IMR-90 (cell line): ENCODE data around the gene IER5L. TPM values are rescaled to one million over a fixed set of nuclear protein-coding genes. Genes with fewer than 3 reads are reported as not detected.
A peak's percentile ranks its signal among the peaks of the same experiment; 100 is the strongest.

Source experiments
- ATAC-seq: fragments of 200-7000 bp; cut with Tn5 transposase; 2 replicates; pipeline ENCODE4 v1.9.1; 2020; ENCODE audit warnings: low read depth, mild to moderate bottlenecking, moderate library complexity
- BruUV-seq: library from RNA; stranded (reverse); fragments of 400-500 nt; replicated peaks from 2 replicates; lab custom pipeline; 2021; lab: Mats Ljungman, UMichigan
- CTCF ChIA-PET: fragments of 300-600 bp; formaldehyde crosslinking; extraction: SDS; loops from one replicate; lab custom pipeline; 2021; ENCODE audit warnings: antibody characterized with exemption; lab: Yijun Ruan, JAX
- POLR2A ChIA-PET: fragments of 300-600 bp; sonication (Branson Sonifier 250); formaldehyde crosslinking; loops from one replicate; lab custom pipeline; 2022; ENCODE audit warnings: antibody characterized with exemption; ENCODE audit not compliant: unreplicated experiment; lab: Charles Lee
- DNase-seq: peaks from one replicate; pipeline ENCODE4 v3.0.0; 2013
- H2AFZ ChIP-seq: replicated peaks from 2 replicates; pipeline ENCODE3; 2013; ENCODE audit warnings: low read length, mild to moderate bottlenecking; ENCODE audit not compliant: poor library complexity
- H2AK5ac ChIP-seq: 2 replicates; pipeline ENCODE4 v1.6.1; 2013; ENCODE audit warnings: low read depth, low read length, inconsistent platforms
- H2AK9ac ChIP-seq: replicated peaks from 2 replicates; pipeline ENCODE3; 2013; ENCODE audit warnings: mild to moderate bottlenecking, low read depth, low read length, moderate library complexity; ENCODE audit not compliant: poor library complexity
- H2BK120ac ChIP-seq: 2 replicates; pipeline ENCODE4 v1.6.1; 2013; ENCODE audit warnings: low read depth, low read length, inconsistent platforms
- H2BK15ac ChIP-seq: 3 replicates; pipeline ENCODE4 v1.6.1; 2013; ENCODE audit warnings: low read depth, low read length, inconsistent platforms
- H2BK20ac ChIP-seq: 2 replicates; pipeline ENCODE4 v1.6.1; 2013; ENCODE audit warnings: low read depth, mild to moderate bottlenecking, inconsistent platforms, low read length, moderate library complexity
- H2BK5ac ChIP-seq: 2 replicates; pipeline ENCODE4 v1.6.1; 2013; ENCODE audit warnings: mild to moderate bottlenecking, low read depth, low read length, inconsistent platforms; ENCODE audit not compliant: poor library complexity, severe bottlenecking
- H3K14ac ChIP-seq: replicated peaks from 2 replicates; pipeline ENCODE4 v1.6.1; 2013; ENCODE audit warnings: low read depth, low read length, inconsistent platforms
- H3K18ac ChIP-seq: 2 replicates; pipeline ENCODE4 v1.6.1; 2013; ENCODE audit warnings: low read depth, low read length, control low read depth
- H3K23ac ChIP-seq: 2 replicates; pipeline ENCODE4 v1.6.1; 2013; ENCODE audit warnings: low read depth, low read length, inconsistent platforms
- H3K27ac ChIP-seq: 2 replicates; pipeline ENCODE4 v1.5.1; 2013; ENCODE audit warnings: mild to moderate bottlenecking, control low read depth, low read length; ENCODE audit not compliant: insufficient read depth
- H3K27me3 ChIP-seq: 2 replicates; pipeline ENCODE4 v1.6.1; 2013; ENCODE audit warnings: low read length; ENCODE audit not compliant: control insufficient read depth, insufficient read depth
- H3K36me3 ChIP-seq: 2 replicates; pipeline ENCODE4 v1.6.1; 2013; ENCODE audit warnings: low read length, mixed read lengths; ENCODE audit not compliant: control insufficient read depth, insufficient read depth
- H3K4ac ChIP-seq: 2 replicates; pipeline ENCODE4 v1.6.1; 2013; ENCODE audit warnings: low read depth, low read length, inconsistent platforms
- H3K4me1 ChIP-seq: 2 replicates; pipeline ENCODE4 v1.6.1; 2013; ENCODE audit warnings: low read length, mixed read lengths; ENCODE audit not compliant: control insufficient read depth, insufficient read depth
- H3K4me2 ChIP-seq: 2 replicates; pipeline ENCODE4 v1.6.1; 2013; ENCODE audit warnings: low read depth, mild to moderate bottlenecking, control low read depth, low read length, moderate library complexity
- H3K4me3 ChIP-seq: 2 replicates; pipeline ENCODE4 v1.5.1; 2013; ENCODE audit warnings: low read depth, mild to moderate bottlenecking, control low read depth, low read length, moderate library complexity; ENCODE audit not compliant: insufficient read depth
- H3K56ac ChIP-seq: 2 replicates; pipeline ENCODE4 v1.6.1; 2013; ENCODE audit warnings: low read length, inconsistent platforms; ENCODE audit not compliant: insufficient read depth; ENCODE audit errors: extremely low read depth
- H3K79me1 ChIP-seq, 2 experiments: 2 replicates each; pipeline ENCODE4 v1.6.1; 2013; ENCODE audit warnings: low read length in 2 of 2, inconsistent platforms in 1 of 2, low read depth in 1 of 2
- H3K9ac ChIP-seq: 2 replicates; pipeline ENCODE4 v1.6.1; 2013; ENCODE audit warnings: low read depth, low read length, control low read depth
- H3K9me1 ChIP-seq: 2 replicates; pipeline ENCODE4 v1.6.1; 2013; ENCODE audit warnings: low read length, inconsistent platforms; ENCODE audit not compliant: insufficient read depth
- H3K9me3 ChIP-seq: 2 replicates; pipeline ENCODE4 v1.6.1; 2013; ENCODE audit warnings: low read length; ENCODE audit not compliant: control insufficient read depth, insufficient read depth
- H4K20me1 ChIP-seq: 2 replicates; pipeline ENCODE4 v1.6.1; 2013; ENCODE audit warnings: low read length, inconsistent platforms; ENCODE audit not compliant: insufficient read depth
- H4K5ac ChIP-seq: 2 replicates; pipeline ENCODE4 v1.6.1; 2013; ENCODE audit warnings: mild to moderate bottlenecking, low read depth, low read length, control low read depth
- H4K8ac ChIP-seq, 2 experiments: 2 replicates each; pipeline ENCODE4 v1.6.1; 2013; ENCODE audit warnings: low read depth in 2 of 2, low read length in 2 of 2, control low read depth in 1 of 2, inconsistent platforms in 1 of 2
- H4K91ac ChIP-seq: 2 replicates; pipeline ENCODE4 v1.6.1; 2013; ENCODE audit warnings: low read depth, low read length, inconsistent platforms; ENCODE audit not compliant: insufficient read depth
- BHLHE40 ChIP-seq: fragments of 150-350 bp; IDR thresholded peaks from 2 replicates; pipeline ENCODE4 v1.6.1; 2016; ENCODE audit warnings: mild to moderate bottlenecking, low read depth, low read length
- CHD1 ChIP-seq: IDR thresholded peaks from 2 replicates; pipeline ENCODE4 v1.6.1; 2012; ENCODE audit warnings: low read depth, low read length, improper control_type of control experiment
- MAFK ChIP-seq: IDR thresholded peaks from 2 replicates; pipeline ENCODE4 v1.6.1; 2012; ENCODE audit warnings: low read depth, low read length, improper control_type of control experiment
- WGBS, 2 experiments: methylation state at CpG; one replicate each; pipeline versions ENCODE4 v1.1.5 to v1.1.7; 2013; ENCODE audit warnings: missing lambda C conversion rate in 2 of 2; ENCODE audit not compliant: insufficient read length in 1 of 2; ENCODE audit errors: extremely low coverage in 2 of 2; 5-methylcytosine and 5-hydroxymethylcytosine counted together
- dilution Hi-C: fragments of 300-500 bp; cut with HindIII; formaldehyde crosslinking; loops from one replicate; pipeline ENCODE4 v1.14.3; 2018; ENCODE audit warnings: low sequenced_read_pairs; ENCODE audit not compliant: unreplicated experiment
- in situ Hi-C: fragments of 300-500 bp; cut with MboI; formaldehyde crosslinking; loops from 3 replicates; pipeline ENCODE4 v1.14.3; 2019; ENCODE audit warnings: low sequenced_read_pairs, inconsistent platforms, mixed read lengths
- intact Hi-C: fragments of 100-400 bp; cut with micrococcal nuclease; formaldehyde crosslinking; loops from 2 replicates; pipeline ENCODE4 v1.10.0; 2022
- polyA plus RNA-seq, 3 experiments: library from polyadenylated mRNA; depleted of rRNA; stranded (reverse); fragments of >200 nt; gene quantifications; 2 replicates each; pipeline ENCODE4 v1.2.3, GENCODE V29; 2012; ENCODE audit warnings: low replicate concordance in 1 of 3
- total RNA-seq: library from RNA; depleted of rRNA; stranded (reverse); fragments of >200 nt; gene quantifications from 2 replicates; pipeline ENCODE4 v1.2.3, GENCODE V29; 2012
- TF ChIP-seq, protein P1 (sequence below): conservative IDR thresholded peaks from 2 replicates; pipeline ENCODE4 v1.5.1; 2012; ENCODE audit warnings: mild to moderate bottlenecking, low read depth, low read length, improper control_type of control experiment

The IER5L gene
- total and polyA plus RNA-seq, 2 of the 4 experiments (the other 2 are of a cell fraction), result 12.5 to 13.4 TPM

DNA sequence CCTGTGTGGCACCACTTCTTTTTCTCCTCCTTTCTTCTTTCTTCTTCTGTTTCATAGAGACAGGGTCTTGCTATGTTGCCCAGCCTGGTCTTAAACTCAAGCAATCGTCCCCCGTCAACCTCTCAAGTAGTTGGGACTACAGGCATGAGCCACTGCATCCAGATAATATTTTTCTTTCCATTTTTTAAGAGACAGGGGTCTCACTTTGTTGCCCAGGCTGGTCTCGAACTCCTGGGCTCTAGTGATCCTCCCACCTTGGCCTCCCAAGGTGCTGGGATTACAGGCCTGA, 47.4 kb upstream of the IER5L start:
- Histone ChIP-seq H3K23ac (no peak overlapping the region), H3K9me3 (no peaks in the 10 kb centered on the region), H3K27ac (no peak overlapping the region), H3K9ac (no peak overlapping the region), H2AK5ac (0 out of 2 replicates have a peak overlapping the region, but pooled peaks have one; percentile 37), H4K5ac (no peak overlapping the region), H3K4me2 (no peak overlapping the region), H4K91ac (no peak overlapping the region), H2BK15ac (no peak overlapping the region), H3K9me1 (peaks cover 4% of the 10 kb centered on the region), H3K36me3 (no peaks in the 10 kb centered on the region), H3K14ac (no peak overlapping the region), H2AK9ac (peak overlapping the region; percentile 46), H3K4me1 (peaks cover 3% of the 10 kb centered on the region; the same call in 1 of the 2 replicates), H3K4me3 (no peak overlapping the region), H3K56ac (no peak overlapping the region), H3K18ac (no peak overlapping the region), H2BK5ac (no peak overlapping the region), H3K27me3 (no peaks in the 10 kb centered on the region; the same call in none of the 2 replicates), H2AFZ (no peak overlapping the region), H2BK120ac (peak overlapping the region; percentile 10; the same call in 1 of the 2 replicates), H3K79me1 (no peaks in the 10 kb centered on the region), H2BK20ac (no peak overlapping the region), H4K8ac (peak overlapping the region in 1 of 2 experiments; percentile 48; a peak in 1 of 4 replicates), H3K4ac (0 out of 2 replicates have a peak overlapping the region, but pooled peaks have one; percentile 15), H4K20me1 (no peaks in the 10 kb centered on the region)
- intact Hi-C loops, result no loop called here
- TF ChIP-seq CHD1 (no peak), MAFK (no peak), BHLHE40 (no peak)
- TF ChIP-seq, protein P1, sequence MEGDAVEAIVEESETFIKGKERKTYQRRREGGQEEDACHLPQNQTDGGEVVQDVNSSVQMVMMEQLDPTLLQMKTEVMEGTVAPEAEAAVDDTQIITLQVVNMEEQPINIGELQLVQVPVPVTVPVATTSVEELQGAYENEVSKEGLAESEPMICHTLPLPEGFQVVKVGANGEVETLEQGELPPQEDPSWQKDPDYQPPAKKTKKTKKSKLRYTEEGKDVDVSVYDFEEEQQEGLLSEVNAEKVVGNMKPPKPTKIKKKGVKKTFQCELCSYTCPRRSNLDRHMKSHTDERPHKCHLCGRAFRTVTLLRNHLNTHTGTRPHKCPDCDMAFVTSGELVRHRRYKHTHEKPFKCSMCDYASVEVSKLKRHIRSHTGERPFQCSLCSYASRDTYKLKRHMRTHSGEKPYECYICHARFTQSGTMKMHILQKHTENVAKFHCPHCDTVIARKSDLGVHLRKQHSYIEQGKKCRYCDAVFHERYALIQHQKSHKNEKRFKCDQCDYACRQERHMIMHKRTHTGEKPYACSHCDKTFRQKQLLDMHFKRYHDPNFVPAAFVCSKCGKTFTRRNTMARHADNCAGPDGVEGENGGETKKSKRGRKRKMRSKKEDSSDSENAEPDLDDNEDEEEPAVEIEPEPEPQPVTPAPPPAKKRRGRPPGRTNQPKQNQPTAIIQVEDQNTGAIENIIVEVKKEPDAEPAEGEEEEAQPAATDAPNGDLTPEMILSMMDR, result no peak
- dilution Hi-C loops, result no loop called here
- POLR2A ChIA-PET, result no interaction called here
- ATAC-seq, result no peak
- in situ Hi-C loops, result no loop called here
- BruUV-seq, result no TSS peak
- CTCF ChIA-PET, result no interaction called here
- WGBS, 2 experiments, result 100% methylated on average over 2 of the region's 3 CpGs; no CpG with 5 or more reads in 1 of the 2 experiments
- DNase-seq, result no peak
